ENCODE results near the gene SAP30BP. TPM values are rescaled to one million over a fixed set of nuclear protein-coding genes. Genes with fewer than 3 reads are reported as not detected.

Gene SAP30BP
- total and polyA plus RNA-seq, 2 of the 8 experiments (the other 6 are each of a cell fraction or from before 2014, with no cell fraction given) = 63.3 to 79.9 TPM

DNA sequence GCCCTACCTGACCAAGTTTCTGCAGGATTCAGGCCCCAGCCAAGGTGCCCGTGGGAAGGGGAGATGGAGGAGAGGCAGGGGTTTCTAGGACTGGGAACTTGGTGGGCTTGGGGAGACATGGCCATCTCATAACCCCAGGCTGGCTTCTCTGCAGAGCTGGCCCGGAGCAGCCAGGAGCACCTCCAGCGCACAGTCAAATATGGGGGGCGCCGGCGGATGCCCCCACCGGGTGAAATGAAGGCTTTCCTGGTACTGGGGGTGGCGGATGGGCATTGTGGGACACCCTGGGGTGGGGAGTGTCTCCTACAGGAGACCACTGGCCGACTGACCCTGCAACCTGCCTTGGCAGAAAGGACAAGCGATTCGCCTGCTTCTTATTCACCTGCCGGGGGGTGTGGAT is 43.1 kb upstream of the SAP30BP start:
- H3K56ac ChIP-seq (replicated peaks; ENCODE audit: insufficient read length, low read depth, low read length) = no peak overlapping the region
- 88% methylated on average over 8 of the region's 12 CpGs; no CpG with 5 or more reads in 1 of the 2 experiments for WGBS, 2 experiments (ENCODE audit: extremely low coverage in 1 of 2, insufficient coverage in 1 of 2, insufficient read length in 1 of 2, insufficient replicate concordance in 2 of 2, low coverage in 1 of 2, low lambda C conversion rate in 2 of 2, missing lambda C conversion rate in 1 of 2)
- no peak overlapping the region for H3K18ac ChIP-seq (ENCODE audit: extremely low read depth, low read length)
- no peak overlapping the region for H2BK12ac ChIP-seq (ENCODE audit: low read depth, low read length)
- no peak overlapping the region for H2BK15ac ChIP-seq (ENCODE audit: low read length)
- peak overlapping the region; percentile 57; the same call in 1 of the 2 replicates for H4K8ac ChIP-seq (ENCODE audit: extremely low read depth, insufficient read depth, low read length)
- no peak overlapping the region for H2BK120ac ChIP-seq (replicated peaks; ENCODE audit: low read depth, low read length)
- no peak overlapping the region for H3K23ac ChIP-seq (ENCODE audit: insufficient read length)
- no peak overlapping the region for H3K14ac ChIP-seq (ENCODE audit: insufficient read length)
- H3K4me3 ChIP-seq (ENCODE audit: extremely low read depth in 1 of 4, insufficient read depth in 2 of 4, low read depth in 3 of 4, low read length in 4 of 4) = no peak overlapping the region
- H3K4me2 ChIP-seq (ENCODE audit: insufficient read depth in 1 of 2, low read depth in 2 of 2, low read length in 2 of 2) = no peak overlapping the region
- H2AK5ac ChIP-seq (ENCODE audit: low read depth, low read length) = no peak overlapping the region
- no peak overlapping the region for H3K27ac ChIP-seq (ENCODE audit: low read depth, low read length)
- H3K79me2 ChIP-seq (ENCODE audit: control insufficient read depth in 1 of 2, insufficient read depth in 2 of 2, low read length in 2 of 2) = no peaks in the 10 kb centered on the region
- no peaks in the 10 kb centered on the region for H3K9me3 ChIP-seq (ENCODE audit: insufficient read depth in 2 of 2, low read depth in 1 of 2, low read length in 1 of 2)
- no peak overlapping the region for H2BK20ac ChIP-seq (ENCODE audit: low read length)
- no peaks in the 10 kb centered on the region for H3K79me1 ChIP-seq (ENCODE audit: low read depth, low read length)
- H4K91ac ChIP-seq (replicated peaks; ENCODE audit: insufficient read length, low read length) = no peak overlapping the region
- H4K5ac ChIP-seq (ENCODE audit: insufficient read length, low read depth, low read length) = no peak overlapping the region
- peaks cover 0 to 1% of the 10 kb centered on the region in 2 experiments for H4K20me1 ChIP-seq (replicated peaks in 1 of 2; ENCODE audit: control insufficient read depth in 1 of 2, insufficient read depth in 2 of 2, low read length in 2 of 2)
- DNase-seq (ENCODE audit: low read depth in 1 of 2, low spot score in 2 of 2) (no peak), FAIRE-seq (no peak)
- ChIA-PET CTCF (ENCODE audit: partially characterized antibody) (interaction anchor here (0.8 to 59.2 kb wide), 8 partner anchors 5 to 194 kb away, joined by 3 to 2200 read pairs (median 9); partner anchors contain the start of genes RECQL5, SAP30BP and SMIM5), POLR2A (ENCODE audit: partially characterized antibody) (interaction anchor here (0.8 to 2.7 kb wide), 8 partner anchors 9 to 156 kb away, joined by 3 to 9 read pairs (median 4); partner anchors contain the start of gene SMIM5)
- H3K23me2 ChIP-seq (ENCODE audit: low read depth, low read length) = no peaks in the 10 kb centered on the region
- H3K4ac ChIP-seq (replicated peaks; ENCODE audit: insufficient read length, low read depth, low read length) = no peak overlapping the region
- H2AFZ ChIP-seq (ENCODE audit: low read length) = no peak overlapping the region
- H3K27me3 ChIP-seq (replicated peaks in 1 of 4; ENCODE audit: control insufficient read depth in 3 of 4, extremely low read depth in 1 of 4, insufficient read depth in 3 of 4, low read length in 3 of 4) = no peaks in the 10 kb centered on the region; a peak in 2 of 7 replicates
- no peak overlapping the region for H2BK5ac ChIP-seq (ENCODE audit: low read depth, low read length)
- no peak overlapping the region for H3K9ac ChIP-seq (replicated peaks in 1 of 4; ENCODE audit: extremely low read depth in 1 of 4, low read depth in 3 of 4, low read length in 3 of 4)
- H3K36me3 ChIP-seq (ENCODE audit: control insufficient read depth in 2 of 4, insufficient read depth in 4 of 4, low read length in 3 of 4) = no peaks in the 10 kb centered on the region
- H3K4me1 ChIP-seq (replicated peaks in 1 of 4; ENCODE audit: control insufficient read depth in 3 of 4, insufficient read depth in 4 of 4, low read length in 3 of 4) = peaks cover 0 to 4% (median 1%) of the 10 kb centered on the region in 4 experiments; a peak in 4 of 7 replicates
- TF ChIP-seq POU5F1 (IDR thresholded peaks at IDR 0.05; ENCODE audit: low read depth, low read length) (no peak), SP4 (IDR thresholded peaks at IDR 0.05; ENCODE audit: low read length) (no peak), SIX5 (IDR thresholded peaks at IDR 0.05; ENCODE audit: low read depth, low read length) (no peak), TEAD4 (IDR thresholded peaks at IDR 0.05; ENCODE audit: low read depth, low read length) (no peak), CHD2 (IDR thresholded peaks at IDR 0.05; ENCODE audit: low read length) (no peak), RFX5 (IDR thresholded peaks at IDR 0.05; ENCODE audit: borderline replicate concordance, low read depth, low read length) (no peak), RNF2 (IDR thresholded peaks at IDR 0.05; ENCODE audit: borderline replicate concordance, low read depth, low read length, missing control alignments, poor library complexity, severe bottlenecking) (no peak), EGR1 (IDR thresholded peaks at IDR 0.05; ENCODE audit: borderline replicate concordance, low read depth, low read length) (no peak), RAD21 (IDR thresholded peaks at IDR 0.05 in 1 of 2, conservative IDR thresholded peaks at IDR 0.05 in 1 of 2; ENCODE audit: low read depth in 2 of 2, low read length in 2 of 2) (no peak), BRCA1 (IDR thresholded peaks at IDR 0.05; ENCODE audit: low read depth, low read length) (no peak)
- TF ChIP-seq, protein P1, sequence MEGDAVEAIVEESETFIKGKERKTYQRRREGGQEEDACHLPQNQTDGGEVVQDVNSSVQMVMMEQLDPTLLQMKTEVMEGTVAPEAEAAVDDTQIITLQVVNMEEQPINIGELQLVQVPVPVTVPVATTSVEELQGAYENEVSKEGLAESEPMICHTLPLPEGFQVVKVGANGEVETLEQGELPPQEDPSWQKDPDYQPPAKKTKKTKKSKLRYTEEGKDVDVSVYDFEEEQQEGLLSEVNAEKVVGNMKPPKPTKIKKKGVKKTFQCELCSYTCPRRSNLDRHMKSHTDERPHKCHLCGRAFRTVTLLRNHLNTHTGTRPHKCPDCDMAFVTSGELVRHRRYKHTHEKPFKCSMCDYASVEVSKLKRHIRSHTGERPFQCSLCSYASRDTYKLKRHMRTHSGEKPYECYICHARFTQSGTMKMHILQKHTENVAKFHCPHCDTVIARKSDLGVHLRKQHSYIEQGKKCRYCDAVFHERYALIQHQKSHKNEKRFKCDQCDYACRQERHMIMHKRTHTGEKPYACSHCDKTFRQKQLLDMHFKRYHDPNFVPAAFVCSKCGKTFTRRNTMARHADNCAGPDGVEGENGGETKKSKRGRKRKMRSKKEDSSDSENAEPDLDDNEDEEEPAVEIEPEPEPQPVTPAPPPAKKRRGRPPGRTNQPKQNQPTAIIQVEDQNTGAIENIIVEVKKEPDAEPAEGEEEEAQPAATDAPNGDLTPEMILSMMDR (IDR thresholded peaks at IDR 0.05; ENCODE audit: control extremely low read depth in 1 of 3, insufficient read depth in 1 of 3, low read depth in 1 of 3, low read length in 3 of 3) = no peak

All from H1 (cell line).